HL-60 (cell line): ENCODE measurements around the gene SNX6.
"Not testable (repeated sequence)": the region's sequence is repeated elsewhere in the genome, so short reads cannot be mapped to it uniquely, and the experiment has no call there.

Experiments used
- CTCF ChIP-seq: IDR thresholded peaks from one replicate; pipeline ENCODE4 v1.5.1; 2011; ENCODE audit warnings: low read length, control low read depth, inconsistent platforms; ENCODE audit not compliant: insufficient read depth
- GABPA ChIP-seq: IDR thresholded peaks from 2 replicates; pipeline ENCODE4 v1.6.1; 2012; ENCODE audit warnings: low read depth
- POLR2AphosphoS5 ChIP-seq: IDR thresholded peaks from 2 replicates; pipeline ENCODE4 v1.6.1; 2012; ENCODE audit warnings: low read depth
- REST ChIP-seq: IDR thresholded peaks from 2 replicates; pipeline ENCODE4 v1.6.1; 2012; ENCODE audit warnings: low read depth; ENCODE audit not compliant: insufficient replicate concordance
- SPI1 ChIP-seq: IDR thresholded peaks from 2 replicates; pipeline ENCODE4 v1.6.1; 2012; ENCODE audit warnings: low read depth, mild to moderate bottlenecking, borderline replicate concordance

GRCh38 chr14:34556498-34556829, 73.5 kb downstream of the SNX6 start:
- not testable (repeated sequence) for TF ChIP-seq CTCF, POLR2AphosphoS5, REST, SPI1, GABPA
